Measurements from ENCODE around the gene CTPS1.

CTPS1 gene

DNA sequence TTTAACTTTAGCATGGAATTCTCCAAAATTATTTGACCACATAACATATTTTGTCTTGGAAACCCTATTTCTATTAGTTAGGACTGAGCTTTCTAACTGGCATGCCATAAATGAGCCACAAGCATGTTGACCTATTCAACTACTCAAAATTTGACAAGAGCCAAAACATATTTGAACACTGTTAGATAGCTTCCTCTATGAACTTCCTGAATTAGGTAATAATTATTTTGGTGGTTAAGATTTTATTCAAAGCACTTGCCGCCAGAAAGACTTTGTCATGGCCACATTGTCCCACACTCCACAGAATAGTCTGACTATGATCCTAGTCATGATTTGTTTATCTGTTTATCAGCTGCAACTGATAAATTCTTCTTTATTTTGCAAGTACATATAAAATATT lies 23.1 kb upstream of the CTPS1 start:
- Histone ChIP-seq H3K4me3 (no peak overlapping the region), H3K4me1 (peaks cover 7 to 33% (median 16%) of the 10 kb centered on the region in 10 experiments; a peak in 16 of 20 replicates), H3K9me3 (replicated peaks in 1 of 11) (peaks cover 0 to 13% (median 11%) of the 10 kb centered on the region in 11 experiments; a peak in 17 of 22 replicates), H4K20me1 (peaks cover 0 to 4% (median 0%) of the 10 kb centered on the region in 11 experiments; a peak in 1 of 22 replicates), H3K27ac (no peak overlapping the region), H3K4me2 (peak overlapping the region in 10 of 11 experiments; percentile 3 to 34 (median 10); a peak in 12 of 22 replicates), H3K27me3 (peaks cover 0 to 20% (median 0%) of the 10 kb centered on the region in 11 experiments; a peak in 5 of 22 replicates), H3K9ac (no peak overlapping the region), H3K36me3 (no peaks in the 10 kb centered on the region)
- no peak for TF ChIP-seq Cebpa-rat (IDR thresholded peaks at IDR 0.05)

GRCh38 chr1:40958210-40958609 lies 21.3 kb upstream of the CTPS1 start:
- no peak overlapping the region for H3K4me2 ChIP-seq
- no peak overlapping the region for H3K4me3 ChIP-seq
- H3K27ac ChIP-seq: no peak overlapping the region
- no peaks in the 10 kb centered on the region for H3K36me3 ChIP-seq
- H4K20me1 ChIP-seq: no peaks in the 10 kb centered on the region; a peak in 1 of 22 replicates
- peaks cover 7 to 28% (median 14%) of the 10 kb centered on the region in 10 experiments; a peak in 15 of 20 replicates for H3K4me1 ChIP-seq
- no peak overlapping the region for H3K9ac ChIP-seq
- peaks cover 0 to 13% (median 11%) of the 10 kb centered on the region in 11 experiments; a peak in 17 of 22 replicates for H3K9me3 ChIP-seq (replicated peaks in 1 of 11)
- TF ChIP-seq Cebpa-rat (IDR thresholded peaks at IDR 0.05): no peak
- peaks cover 0 to 20% (median 0%) of the 10 kb centered on the region in 11 experiments; a peak in 5 of 22 replicates for H3K27me3 ChIP-seq

- H3K4me3 ChIP-seq: no peak overlapping the region
- no peak overlapping the region for H3K27ac ChIP-seq
- no peaks in the 10 kb centered on the region for H3K27me3 ChIP-seq
- H3K9ac ChIP-seq: no peak overlapping the region
- H3K36me3 ChIP-seq: no peaks in the 10 kb centered on the region
- no peak overlapping the region for H3K4me2 ChIP-seq
- H3K4me1 ChIP-seq: peaks cover 9 to 24% (median 13%) of the 10 kb centered on the region in 10 experiments; a peak in 19 of 20 replicates
- TF ChIP-seq Cebpa-rat (IDR thresholded peaks at IDR 0.05): no peak
- H3K9me3 ChIP-seq (replicated peaks in 1 of 11): no peaks in the 10 kb centered on the region
- H4K20me1 ChIP-seq: no peaks in the 10 kb centered on the region
Observed at GRCh38 chr1:40965531-40965930, 14.0 kb upstream of the CTPS1 start.

GRCh38 chr1:40966417-40966816 lies 13.1 kb upstream of the CTPS1 start:
- TF ChIP-seq Cebpa-rat (IDR thresholded peaks at IDR 0.05): no peak
- H3K4me1 ChIP-seq: peaks cover 9 to 24% (median 13%) of the 10 kb centered on the region in 10 experiments; a peak in 19 of 20 replicates
- H3K36me3 ChIP-seq: no peaks in the 10 kb centered on the region
- no peak overlapping the region for H3K9ac ChIP-seq
- no peaks in the 10 kb centered on the region for H3K9me3 ChIP-seq (replicated peaks in 1 of 11)
- H3K4me2 ChIP-seq: 0 out of 22 replicates have a peak overlapping the region, but pooled peaks of 1 of the 11 experiments have one; percentile 4
- H4K20me1 ChIP-seq: no peaks in the 10 kb centered on the region
- no peak overlapping the region for H3K4me3 ChIP-seq
- no peaks in the 10 kb centered on the region for H3K27me3 ChIP-seq
- H3K27ac ChIP-seq: no peak overlapping the region

- H3K4me1 ChIP-seq: peaks cover 10 to 44% (median 24%) of the 10 kb centered on the region in 10 experiments
- no peaks in the 10 kb centered on the region for H3K27me3 ChIP-seq
- H3K27ac ChIP-seq: no peak overlapping the region
- H3K36me3 ChIP-seq: no peaks in the 10 kb centered on the region
- H4K20me1 ChIP-seq: no peaks in the 10 kb centered on the region
- H3K9me3 ChIP-seq (replicated peaks in 1 of 11): no peaks in the 10 kb centered on the region
- H3K4me2 ChIP-seq: no peak overlapping the region
- no peak for TF ChIP-seq Cebpa-rat (IDR thresholded peaks at IDR 0.05)
- no peak overlapping the region for H3K9ac ChIP-seq
- no peak overlapping the region for H3K4me3 ChIP-seq
Observed at GRCh38 chr1:40969445-40969844, 10.1 kb upstream of the CTPS1 start.

DNA sequence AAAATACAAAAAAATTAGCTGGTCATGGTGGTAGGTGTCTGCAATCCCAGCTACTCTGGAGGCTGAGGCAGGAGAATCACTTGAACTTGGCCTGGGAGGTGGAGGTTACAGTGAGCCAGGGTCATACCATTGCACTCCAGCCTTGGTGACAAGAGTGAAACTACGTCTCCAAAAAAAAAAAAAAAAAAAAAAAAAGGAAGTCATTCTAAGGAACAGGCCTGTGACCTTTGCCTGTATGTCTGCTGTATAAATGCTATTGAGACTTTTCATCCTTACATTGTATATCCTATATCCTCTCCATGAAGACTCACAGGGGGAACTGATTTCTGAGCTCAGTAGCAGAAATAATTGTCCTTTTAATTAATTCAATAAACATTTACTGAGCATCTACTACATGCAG lies 7.5 kb upstream of the CTPS1 start:
- no peak for TF ChIP-seq Cebpa-rat (IDR thresholded peaks at IDR 0.05)

DNA sequence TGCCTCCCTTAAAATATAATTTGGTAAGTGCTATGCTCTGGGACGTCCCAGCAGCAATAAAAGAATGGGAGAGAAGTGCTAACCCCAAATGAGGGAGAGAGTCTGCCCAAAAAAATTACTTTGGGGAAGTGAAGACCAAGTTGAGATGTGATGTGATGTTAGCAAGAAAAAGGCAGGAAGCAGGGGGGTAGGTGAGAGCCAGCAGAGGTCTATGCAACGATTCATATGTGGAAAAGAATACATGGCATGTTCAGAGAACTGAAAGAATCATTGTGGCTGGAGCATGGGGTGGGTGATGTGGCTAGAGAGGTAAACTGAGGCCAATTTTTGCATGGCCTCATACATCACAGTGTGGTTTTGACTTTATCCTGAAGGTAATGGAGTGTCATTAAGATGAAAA lies 5.6 kb upstream of the CTPS1 start:
- no peaks in the 10 kb centered on the region for H4K20me1 ChIP-seq
- TF ChIP-seq Cebpa-rat (IDR thresholded peaks at IDR 0.05): no peak
- H3K4me2 ChIP-seq: peak overlapping the region in 5 of 11 experiments; percentile 12 to 40 (median 29); a peak in 8 of 22 replicates
- peaks cover 6 to 25% (median 16%) of the 10 kb centered on the region in 10 experiments; a peak in 19 of 20 replicates for H3K4me1 ChIP-seq
- no peak overlapping the region for H3K9ac ChIP-seq
- H3K27me3 ChIP-seq: no peaks in the 10 kb centered on the region
- H3K4me3 ChIP-seq: no peak overlapping the region
- H3K27ac ChIP-seq: no peak overlapping the region
- H3K9me3 ChIP-seq (replicated peaks in 1 of 11): no peaks in the 10 kb centered on the region
- H3K36me3 ChIP-seq: no peaks in the 10 kb centered on the region

More for the DNA sequence above, 7.5 kb upstream of the CTPS1 start:
- no peaks in the 10 kb centered on the region for H4K20me1 ChIP-seq
- H3K4me1 ChIP-seq: peaks cover 16 to 37% (median 25%) of the 10 kb centered on the region in 10 experiments
- no peaks in the 10 kb centered on the region for H3K36me3 ChIP-seq
- H3K4me3 ChIP-seq: no peak overlapping the region
- H3K9ac ChIP-seq: no peak overlapping the region
- no peaks in the 10 kb centered on the region for H3K9me3 ChIP-seq (replicated peaks in 1 of 11)
- no peaks in the 10 kb centered on the region for H3K27me3 ChIP-seq
- H3K27ac ChIP-seq: no peak overlapping the region
- H3K4me2 ChIP-seq: peak overlapping the region in 3 of 11 experiments; percentile 8 to 21 (median 20); a peak in 5 of 22 replicates

- Histone ChIP-seq H3K36me3 (no peaks in the 10 kb centered on the region), H3K4me2 (0 out of 22 replicates have a peak overlapping the region, but pooled peaks of 1 of the 11 experiments have one; percentile 7), H3K9me3 (replicated peaks in 1 of 11) (no peaks in the 10 kb centered on the region), H3K27ac (no peak overlapping the region), H3K9ac (no peak overlapping the region), H3K27me3 (no peaks in the 10 kb centered on the region), H3K4me3 (no peak overlapping the region), H4K20me1 (no peaks in the 10 kb centered on the region; a peak in 1 of 22 replicates), H3K4me1 (peaks cover 6 to 29% (median 19%) of the 10 kb centered on the region in 10 experiments; a peak in 19 of 20 replicates)
- no peak for TF ChIP-seq Cebpa-rat (IDR thresholded peaks at IDR 0.05)
Observed at GRCh38 chr1:40974945-40975344, 4.6 kb upstream of the CTPS1 start.

- H3K27ac ChIP-seq: no peak overlapping the region
Observed at GRCh38 chr1:40976952-40977690, 2.4 kb upstream of the CTPS1 start.

More at GRCh38 chr1:40976952-40977690, 2.4 kb upstream of the CTPS1 start:
- Histone ChIP-seq H3K4me2 (no peak overlapping the region), H3K4me1 (peaks cover 22 to 39% (median 33%) of the 10 kb centered on the region in 10 experiments), H4K20me1 (peaks cover 0 to 21% (median 16%) of the 10 kb centered on the region in 11 experiments; a peak in 17 of 22 replicates), H3K9ac (no peak overlapping the region), H3K27me3 (no peaks in the 10 kb centered on the region), H3K4me3 (no peak overlapping the region), H3K9me3 (replicated peaks in 1 of 11) (no peaks in the 10 kb centered on the region), H3K36me3 (peaks cover 0 to 11% (median 3%) of the 10 kb centered on the region in 11 experiments; a peak in 5 of 22 replicates)
- no peak for TF ChIP-seq Cebpa-rat (IDR thresholded peaks at IDR 0.05)
